ENCODE results near the gene CASP12.
"Not testable (repeated sequence)": the region's sequence is repeated elsewhere in the genome, so short reads cannot be mapped to it uniquely, and the experiment has no call there.

The CASP12 gene

GRCh38 chr11:104897891-104898684 lies at the start of gene CASP12:
TSS of gene CASP12 (minus strand) at chr11:104898460.
- DNase-seq, result no peak

GRCh38 chr11:104946907-104947306 lies 48.6 kb upstream of the CASP12 start:
- DNase-seq, result no peak

- no peak for DNase-seq
Measured at GRCh38 chr11:104944076-104944475, 45.8 kb upstream of the CASP12 start.

GRCh38 chr11:104943561-104943960 lies 45.3 kb upstream of the CASP12 start:
- no peak for DNase-seq

GRCh38 chr11:104934594-104934993 lies 36.3 kb upstream of the CASP12 start:
- no peak for DNase-seq

- not testable (repeated sequence) for DNase-seq
Measured at GRCh38 chr11:104934073-104934472, 35.8 kb upstream of the CASP12 start.

- no peak for DNase-seq
Measured at GRCh38 chr11:104928811-104929210, 30.6 kb upstream of the CASP12 start.

- no peak for DNase-seq
Measured at GRCh38 chr11:104926771-104927611, 28.7 kb upstream of the CASP12 start.

- DNase-seq, result no peak
Measured at GRCh38 chr11:104925850-104926249, 27.6 kb upstream of the CASP12 start.

GRCh38 chr11:104918113-104918824 lies 20.0 kb upstream of the CASP12 start:
- DNase-seq, result no peak

- DNase-seq, result no peak
Measured at GRCh38 chr11:104917271-104918112, 19.2 kb upstream of the CASP12 start.

GRCh38 chr11:104916442-104916841 lies 18.2 kb upstream of the CASP12 start:
- no peak for DNase-seq

GRCh38 chr11:104912102-104912501 lies 13.8 kb upstream of the CASP12 start:
- no peak for DNase-seq

GRCh38 chr11:104908186-104908531 lies 9.9 kb upstream of the CASP12 start:
- no peak for DNase-seq

GRCh38 chr11:104907521-104908185 lies 9.4 kb upstream of the CASP12 start:
- no peak for DNase-seq

GRCh38 chr11:104905271-104905670 lies 7.0 kb upstream of the CASP12 start:
- DNase-seq, result no peak

GRCh38 chr11:104899226-104899625 lies 966 bp upstream of the CASP12 start:
- DNase-seq, result no peak

GRCh38 chr11:104898685-104899013 lies 389 bp upstream of the CASP12 start:
- no peak for DNase-seq

- no peak for DNase-seq
Measured at GRCh38 chr11:104895634-104896033, 2.6 kb downstream of the CASP12 start.

- DNase-seq, result no peak
Measured at GRCh38 chr11:104893876-104894275, 4.4 kb downstream of the CASP12 start.

- no peak for DNase-seq
Measured at GRCh38 chr11:104892723-104893511, 5.3 kb downstream of the CASP12 start.
